Cardiac muscle cell (in vitro differentiated cells and primary cell): Measurements from ENCODE around the gene ZSCAN16. TPM values are rescaled to one million over a fixed set of nuclear protein-coding genes. Genes with fewer than 3 reads are reported as not detected.

Experiments used
- DNase-seq, 2 donors: peaks; one replicate each; pipeline versions ENCODE4 v3.0.0 to v3.0.0-alpha.2; 2010 to 2017; ENCODE audit warnings: low read depth in 1 of 2, low spot score in 1 of 2
- H3K27ac ChIP-seq: fragments of 200-600 bp; sonication (generic); 2 replicates; pipeline ENCODE4 v1.5.1; 2016
- H3K27me3 ChIP-seq: fragments of 200-600 bp; sonication (generic); 2 replicates; pipeline ENCODE4 v1.6.0; 2016; ENCODE audit warnings: control low read depth
- H3K36me3 ChIP-seq: fragments of 200-600 bp; sonication (generic); 2 replicates; pipeline ENCODE4 v1.5.1; 2016; ENCODE audit warnings: control low read depth
- H3K4me1 ChIP-seq: fragments of 200-600 bp; sonication (generic); 2 replicates; pipeline ENCODE4 v1.8.1; 2017; ENCODE audit warnings: low read depth, mild to moderate bottlenecking, mixed run types
- H3K4me3 ChIP-seq: fragments of 200-600 bp; sonication (generic); 2 replicates; pipeline ENCODE4 v1.5.1; 2016; ENCODE audit warnings: mild to moderate bottlenecking
- H3K9me3 ChIP-seq: fragments of 200-600 bp; sonication (generic); 2 replicates; pipeline ENCODE4 v1.5.1; 2017; ENCODE audit warnings: low read depth, mild to moderate bottlenecking, control low read depth
- CTCF ChIP-seq: IDR thresholded peaks from 2 replicates; pipeline ENCODE4 v1.5.1; 2012; ENCODE audit warnings: low read depth, mild to moderate bottlenecking, low read length
- polyA plus RNA-seq: library from polyadenylated mRNA; unstranded; fragments of >200 nt; fragmentation: Nextera tagmentation; extraction: Ambion mirVana; gene quantifications from 2 replicates; pipeline ENCODE4 v1.2.1, GENCODE V29; 2016
- total RNA-seq: library from RNA; depleted of rRNA; stranded (reverse); fragments of >200 nt; gene quantifications from 2 replicates; pipeline ENCODE4 v1.2.3, GENCODE V29; 2016

ZSCAN16 gene
- total and polyA plus RNA-seq, 2 experiments from 2014 or later = 7.4 to 9.3 TPM

GRCh38 chr6:28134716-28135115 is 10.3 kb downstream of the ZSCAN16 start:
- H3K4me1 ChIP-seq = peaks cover 14% of the 10 kb centered on the region
- no peak for DNase-seq
- no peaks in the 10 kb centered on the region for H3K27me3 ChIP-seq
- H3K36me3 ChIP-seq = peaks cover 3% of the 10 kb centered on the region
- TF ChIP-seq CTCF = no peak
- H3K4me3 ChIP-seq = no peak overlapping the region
- H3K9me3 ChIP-seq = no peaks in the 10 kb centered on the region
- no peak overlapping the region for H3K27ac ChIP-seq

- peaks cover 1% of the 10 kb centered on the region for H3K27me3 ChIP-seq
- H3K4me3 ChIP-seq = peak overlapping the region; percentile 53
- no peak for DNase-seq
- no peaks in the 10 kb centered on the region for H3K9me3 ChIP-seq
- H3K27ac ChIP-seq = no peak overlapping the region
- peaks cover 14% of the 10 kb centered on the region for H3K4me1 ChIP-seq
- no peak for TF ChIP-seq CTCF
- no peaks in the 10 kb centered on the region for H3K36me3 ChIP-seq
Observed at GRCh38 chr6:28135393-28135792, 11.0 kb downstream of the ZSCAN16 start.

- no peak for TF ChIP-seq CTCF
- Histone ChIP-seq H3K36me3 (no peaks in the 10 kb centered on the region), H3K27ac (peak overlapping the region; percentile 86), H3K4me1 (peaks cover 14% of the 10 kb centered on the region), H3K4me3 (peak overlapping the region; percentile 53), H3K9me3 (no peaks in the 10 kb centered on the region), H3K27me3 (peaks cover 5% of the 10 kb centered on the region)
- peak; percentile 96 to 98 for DNase-seq
Observed at GRCh38 chr6:28136585-28137504, 12.4 kb downstream of the ZSCAN16 start.

- Histone ChIP-seq H3K27ac (peak overlapping the region; percentile 86), H3K36me3 (no peaks in the 10 kb centered on the region), H3K4me1 (peaks cover 15% of the 10 kb centered on the region), H3K27me3 (peaks cover 5% of the 10 kb centered on the region), H3K9me3 (no peaks in the 10 kb centered on the region), H3K4me3 (peak overlapping the region; percentile 53)
- no peak for TF ChIP-seq CTCF
- DNase-seq = peak in 1 of 2 donors; percentile 30
Observed at GRCh38 chr6:28137505-28137981, 13.1 kb downstream of the ZSCAN16 start.

- H3K36me3 ChIP-seq = no peaks in the 10 kb centered on the region
- DNase-seq = no peak
- H3K9me3 ChIP-seq = no peaks in the 10 kb centered on the region
- peaks cover 5% of the 10 kb centered on the region for H3K27me3 ChIP-seq
- H3K27ac ChIP-seq = no peak overlapping the region
- no peak for TF ChIP-seq CTCF
- H3K4me1 ChIP-seq = peaks cover 28% of the 10 kb centered on the region
- no peak overlapping the region for H3K4me3 ChIP-seq
Observed at GRCh38 chr6:28139860-28140543, 15.6 kb downstream of the ZSCAN16 start.
